ENCODE data around the gene LCN10. TPM values are rescaled to one million over a fixed set of nuclear protein-coding genes. Genes with fewer than 3 reads are reported as not detected.

The LCN10 gene
- polyA plus RNA-seq, 10 donors, result 2.4 to 17.8 (median 8.8) TPM

GRCh38 chr9:136740491-136740890 lies 2.2 kb downstream of the LCN10 start:
- DNase-seq, result no peak

DNA sequence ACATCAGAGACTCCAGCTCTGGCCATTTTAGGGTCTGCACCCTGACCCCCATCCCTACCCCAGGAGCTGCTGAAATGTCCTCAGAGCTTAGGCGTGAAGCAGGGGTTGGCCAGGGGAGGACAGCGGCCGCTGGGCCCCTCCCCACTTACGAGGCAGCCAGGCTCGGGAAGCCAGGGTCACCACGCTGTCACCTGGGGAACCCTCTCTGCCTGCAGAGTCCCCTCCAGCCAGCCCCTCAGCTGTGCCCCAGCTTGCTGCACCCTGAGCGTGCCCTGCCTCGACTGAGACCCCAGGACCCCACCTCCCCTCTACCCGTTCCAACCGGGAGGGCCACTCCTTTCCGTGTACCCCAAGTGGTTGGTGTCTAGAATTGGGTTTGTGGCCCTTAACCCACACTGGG lies 2.7 kb downstream of the LCN10 start:
- no peak for DNase-seq

- no peak for DNase-seq
These were observed 3.2 kb downstream of the LCN10 start for GRCh38 chr9:136739509-136739908.

DNA sequence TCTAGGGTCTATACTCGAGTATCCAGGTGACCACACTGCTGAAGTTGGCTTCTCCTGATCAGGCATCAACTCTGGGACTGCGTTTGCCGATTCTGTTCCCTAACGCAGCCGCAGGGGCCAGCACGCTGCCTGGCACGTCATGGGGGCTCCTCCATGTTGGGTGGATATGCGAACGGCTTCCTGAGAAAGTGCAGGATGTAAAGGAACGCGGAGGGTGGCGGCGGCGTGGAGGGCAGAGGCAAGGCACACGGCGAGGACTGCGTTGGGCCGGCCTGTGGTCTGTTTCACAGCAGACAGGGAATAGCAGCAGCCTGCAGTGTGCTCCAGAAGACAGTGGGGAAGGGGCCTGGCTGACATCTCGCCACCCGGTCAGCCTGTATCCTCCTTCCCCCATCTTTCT lies 3.8 kb downstream of the LCN10 start:
- DNase-seq, result no peak

GRCh38 chr9:136735812-136736480 lies 6.8 kb downstream of the LCN10 start:
- DNase-seq, result no peak

GRCh38 chr9:136734837-136735496 lies 7.8 kb downstream of the LCN10 start:
- no peak for DNase-seq

DNA sequence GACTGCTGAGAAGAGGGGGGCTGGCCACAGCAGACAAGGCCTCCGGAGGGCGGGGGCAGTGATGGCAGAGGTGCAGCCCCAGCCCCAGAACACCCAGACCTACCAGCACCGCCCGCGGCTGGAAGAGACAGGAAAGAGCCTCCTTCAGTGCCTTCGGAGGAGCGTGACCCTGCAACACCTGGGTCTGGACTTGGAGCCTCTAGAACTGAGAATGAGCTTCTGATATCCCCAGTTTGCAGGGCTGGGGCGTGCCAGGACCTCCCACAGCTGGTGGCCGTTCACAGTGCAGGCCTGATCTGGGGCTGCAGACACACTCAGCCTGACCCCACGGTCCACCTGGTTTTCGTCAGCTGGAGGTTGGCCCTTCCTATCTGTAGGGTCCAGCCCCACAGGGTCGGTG lies 9.1 kb downstream of the LCN10 start:
- DNase-seq, result no peak

DNA sequence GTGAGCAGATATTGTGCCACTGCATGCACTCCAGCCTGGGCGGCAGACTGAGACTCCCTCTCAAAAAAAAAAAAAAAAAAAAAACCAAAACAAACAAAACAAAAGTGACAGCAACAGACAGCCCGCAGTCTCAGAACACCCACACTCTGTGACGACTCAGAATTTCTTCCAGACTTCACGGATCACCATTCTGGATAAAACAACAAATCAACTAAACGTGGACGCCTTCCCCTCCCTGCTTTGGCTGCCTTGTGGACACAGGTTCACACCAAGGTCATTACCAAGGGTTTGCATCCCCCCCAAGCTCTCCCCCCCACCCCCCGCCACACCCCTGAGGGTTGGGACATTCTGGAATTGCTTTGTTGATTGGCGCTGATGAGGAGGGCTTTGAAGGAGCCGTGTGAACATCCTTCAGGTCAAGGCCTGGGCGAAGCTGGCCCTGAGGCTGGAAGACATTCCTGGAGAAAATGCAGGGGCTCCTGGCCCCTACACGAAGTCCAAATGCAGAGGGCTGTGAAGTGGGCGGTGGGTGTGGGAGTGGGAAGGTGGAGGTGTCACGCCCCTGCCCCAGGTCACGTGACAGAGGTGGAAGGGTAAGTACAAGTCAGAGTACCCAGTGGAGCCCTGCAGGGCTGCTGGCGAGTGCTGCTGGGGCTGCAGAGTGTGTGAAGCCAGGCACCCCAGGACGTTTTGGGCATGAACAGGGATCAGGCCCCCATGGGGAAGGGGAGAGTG lies 10.1 kb downstream of the LCN10 start:
- no peak for DNase-seq

DNA sequence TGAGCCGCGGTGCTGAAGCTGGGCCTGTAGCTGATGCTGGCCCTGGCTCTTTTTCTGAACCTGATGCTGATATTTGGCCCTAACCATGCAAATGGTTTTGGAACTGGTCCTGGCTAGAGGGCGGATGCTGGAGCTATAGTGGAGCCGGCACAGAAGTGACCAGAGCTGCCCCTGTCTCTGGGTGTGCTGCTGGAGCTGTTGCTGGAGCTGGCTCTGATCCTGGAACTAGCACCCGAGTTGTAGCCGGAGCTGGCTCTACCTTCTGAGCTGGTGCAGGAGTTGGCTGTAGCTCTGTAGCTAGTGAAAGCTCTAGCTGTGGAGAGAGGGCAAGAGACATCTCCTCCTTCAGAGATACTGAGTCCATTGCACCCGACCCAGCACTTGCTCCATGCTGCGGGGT lies 12.8 kb downstream of the LCN10 start:
- no peak for DNase-seq

DNA sequence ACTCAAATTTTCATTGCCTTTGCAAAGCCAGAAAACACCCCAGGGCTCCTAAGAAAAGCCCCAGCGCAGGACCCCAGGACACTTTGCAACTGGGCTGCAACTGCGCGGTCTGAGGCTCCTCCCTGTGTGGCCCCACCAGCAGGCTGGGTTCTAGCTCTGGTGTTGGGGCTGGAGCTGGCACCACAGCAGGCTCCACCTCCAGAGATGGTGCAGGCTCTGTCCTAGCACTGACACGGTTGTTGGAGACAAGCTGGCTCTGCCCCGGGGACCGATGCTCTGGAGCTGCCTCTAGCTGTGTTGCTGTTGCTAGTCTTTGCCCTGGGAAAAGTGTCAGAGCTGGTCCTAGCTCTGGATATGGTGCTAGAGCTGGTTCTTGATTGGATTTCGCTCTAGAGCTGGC lies 13.6 kb downstream of the LCN10 start:
- DNase-seq, result no peak

DNA sequence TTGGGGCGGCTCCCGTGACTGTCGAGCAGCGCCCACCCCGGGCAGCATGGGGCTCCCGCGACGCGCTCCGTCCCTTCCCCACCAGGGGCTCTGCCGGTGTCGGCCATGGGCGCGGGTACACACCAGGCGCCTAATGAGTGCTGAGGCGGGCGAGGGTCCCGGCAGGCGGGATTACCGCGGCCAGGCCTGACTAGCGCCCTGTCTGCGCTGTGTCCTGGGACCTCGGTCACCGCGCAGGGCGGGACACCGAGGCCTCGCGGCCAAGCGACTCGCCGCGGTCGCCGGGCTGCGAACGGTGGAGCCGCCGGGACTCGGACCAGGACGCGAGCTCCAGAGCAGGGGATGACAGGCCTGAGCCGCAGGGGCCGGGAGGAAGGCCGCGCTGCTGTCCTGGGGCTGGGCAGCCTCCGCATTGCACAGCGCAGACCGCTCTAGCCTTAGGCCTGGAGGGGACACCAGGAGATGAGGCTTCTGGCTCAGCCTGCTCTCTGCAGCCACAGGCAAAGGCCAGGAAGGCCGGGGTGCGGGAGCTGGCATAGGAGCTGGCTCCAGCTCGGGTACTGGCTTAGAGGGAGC lies 14.1 kb downstream of the LCN10 start:
- DNase-seq, result peak in 1 of 3 donors; percentile 77

- peak; percentile 87 to 96 (median 94) for DNase-seq
These were observed 14.6 kb downstream of the LCN10 start for GRCh38 chr9:136728080-136728547.

- DNase-seq, result no peak
These were observed 16.0 kb downstream of the LCN10 start for GRCh38 chr9:136726631-136727191.

- no peak for DNase-seq
These were observed 16.6 kb downstream of the LCN10 start for GRCh38 chr9:136726118-136726517.

- DNase-seq, result no peak
These were observed 17.1 kb downstream of the LCN10 start for GRCh38 chr9:136725612-136726011.

DNA sequence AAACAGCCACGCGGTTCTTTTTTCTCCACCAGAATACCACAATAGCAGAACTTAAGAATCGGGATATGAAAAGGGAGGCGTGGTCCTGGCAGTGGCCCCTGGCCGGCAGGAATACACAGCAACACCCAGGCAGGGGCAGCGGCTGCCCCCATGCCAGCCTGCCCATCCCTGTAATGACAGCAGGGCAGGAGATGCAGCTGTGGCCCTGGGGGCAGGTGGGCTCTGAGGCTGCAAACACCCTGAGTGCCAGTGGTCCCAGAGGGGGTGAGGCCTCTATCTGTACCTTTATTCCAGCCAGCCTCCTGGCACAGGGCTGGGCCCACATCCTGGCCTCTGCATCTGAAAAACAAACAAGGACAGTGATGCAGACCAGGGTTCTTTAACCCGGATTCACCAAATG lies 18.0 kb downstream of the LCN10 start:
- no peak for DNase-seq

- DNase-seq, result no peak
These were observed 18.8 kb downstream of the LCN10 start for GRCh38 chr9:136723989-136724388.

- no peak for DNase-seq
These were observed 19.3 kb downstream of the LCN10 start for GRCh38 chr9:136723362-136723976.

DNA sequence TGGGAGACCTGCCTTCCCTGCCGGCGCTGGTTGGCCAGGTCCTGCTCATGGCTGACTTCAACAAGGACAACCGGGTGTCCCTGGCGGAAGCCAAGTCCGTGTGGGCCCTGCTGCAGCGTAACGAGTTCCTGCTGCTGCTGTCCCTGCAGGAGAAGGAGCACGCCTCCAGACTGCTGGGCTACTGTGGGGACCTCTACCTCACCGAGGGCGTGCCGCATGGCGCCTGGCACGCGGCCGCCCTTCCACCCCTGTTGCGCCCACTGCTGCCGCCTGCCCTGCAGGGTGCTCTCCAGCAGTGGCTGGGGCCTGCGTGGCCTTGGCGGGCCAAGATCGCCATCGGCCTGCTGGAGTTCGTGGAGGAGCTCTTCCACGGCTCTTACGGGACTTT lies 19.8 kb downstream of the LCN10 start:
- DNase-seq, result no peak

DNA sequence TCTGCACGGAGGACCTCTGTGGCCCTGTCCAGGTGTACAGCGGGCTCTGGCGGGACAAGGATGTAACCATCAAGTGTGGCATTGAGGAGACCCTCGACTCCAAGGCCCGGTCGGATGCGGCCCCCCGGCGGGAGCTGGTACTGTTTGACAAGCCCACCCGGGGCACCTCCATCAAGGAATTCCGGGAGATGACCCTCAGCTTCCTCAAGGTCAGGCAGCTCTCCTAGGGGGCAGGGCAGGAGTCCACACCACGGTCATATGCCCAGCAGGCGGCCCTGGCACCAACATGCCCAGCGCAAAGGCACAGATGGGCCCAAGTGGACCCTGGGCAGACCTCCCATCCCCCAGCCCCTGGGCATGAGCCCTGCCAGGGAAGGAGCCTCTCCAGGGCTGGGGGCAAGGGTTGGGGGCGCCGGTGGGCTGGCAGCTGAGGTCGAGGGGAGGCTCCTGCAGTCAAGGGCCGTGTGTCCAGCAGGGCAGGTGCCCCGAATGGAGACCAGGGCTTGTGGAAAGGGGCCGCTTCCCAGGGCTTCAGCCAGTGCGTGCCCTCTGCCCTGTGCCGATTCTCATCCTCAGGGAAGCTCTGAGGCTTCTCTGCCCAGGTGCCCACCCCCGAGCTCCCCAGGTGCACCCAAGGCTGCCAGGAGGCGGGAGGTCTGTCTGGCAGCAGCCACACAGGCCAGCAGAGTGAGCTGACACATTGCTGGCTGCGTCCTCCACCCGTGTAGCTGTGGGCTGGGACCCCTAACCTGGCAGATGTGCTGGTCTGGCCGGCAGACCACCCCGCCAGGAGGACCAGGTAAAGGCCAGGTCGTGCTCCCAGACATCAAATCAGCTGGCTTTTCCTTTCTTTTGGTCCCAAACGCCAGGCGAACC lies 20.4 kb downstream of the LCN10 start:
- DNase-seq, result no peak
